C4-2B (cell line): ENCODE results near the gene SENP7.

Experiments
- CTCF ChIP-seq: fragments of 450-650 bp; conservative IDR thresholded peaks from 2 replicates; pipeline ENCODE4 v1.5.1; 2017; ENCODE audit warnings: mild to moderate bottlenecking
- ZFX ChIP-seq: fragments of 450-650 bp; IDR thresholded peaks from 2 replicates; pipeline ENCODE4 v1.6.1; 2017

- no peak for TF ChIP-seq ZFX
- no peak for TF ChIP-seq CTCF
Observed at GRCh38 chr3:101548527-101549105, 35.6 kb upstream of the SENP7 start.
